NOMO-1 treated with dmso at 0.1 percent for 144 hours (cell line): ENCODE data around the gene RNMT.
"Not testable (repeated sequence)": the region's sequence is repeated elsewhere in the genome, so short reads cannot be mapped to it uniquely, and the experiment has no call there.

Source experiments
- DNase-seq: peaks from one replicate; lab custom pipeline; 2025; ENCODE audit not compliant: unreplicated experiment; lab: John Stamatoyannopoulos, UW

Gene RNMT

GRCh38 chr18:13735681-13736080 is 9.2 kb downstream of the RNMT start:
- DNase-seq: no peak

DNA sequence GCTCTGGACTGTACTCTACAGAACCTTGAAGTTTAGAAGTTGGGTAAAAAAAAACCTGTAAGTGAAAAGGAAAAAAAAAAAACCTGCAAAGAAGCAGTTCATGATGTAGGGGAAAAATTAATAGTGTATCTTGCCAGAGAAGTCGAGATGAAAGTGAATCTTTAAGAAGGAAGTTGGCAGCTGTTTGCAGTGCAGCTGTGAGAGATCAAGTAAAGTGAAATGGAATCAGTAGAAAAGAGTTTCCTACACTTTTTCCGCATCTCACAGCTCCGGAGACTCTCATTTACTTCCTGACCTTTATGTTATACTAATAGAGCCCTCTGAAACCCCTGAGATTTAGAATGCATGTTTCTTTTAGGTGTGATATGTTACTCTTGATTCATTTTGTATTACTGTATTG is 19.2 kb downstream of the RNMT start:
- DNase-seq: no peak

- DNase-seq: no peak
These were observed 20.2 kb downstream of the RNMT start for GRCh38 chr18:13746633-13747032.

GRCh38 chr18:13751599-13751998 is 25.1 kb downstream of the RNMT start:
- DNase-seq: not testable (repeated sequence)

- DNase-seq: no peak
These were observed 29.8 kb downstream of the RNMT start for GRCh38 chr18:13756261-13756660.

GRCh38 chr18:13756671-13757070 is 30.2 kb downstream of the RNMT start:
- no peak for DNase-seq

DNA sequence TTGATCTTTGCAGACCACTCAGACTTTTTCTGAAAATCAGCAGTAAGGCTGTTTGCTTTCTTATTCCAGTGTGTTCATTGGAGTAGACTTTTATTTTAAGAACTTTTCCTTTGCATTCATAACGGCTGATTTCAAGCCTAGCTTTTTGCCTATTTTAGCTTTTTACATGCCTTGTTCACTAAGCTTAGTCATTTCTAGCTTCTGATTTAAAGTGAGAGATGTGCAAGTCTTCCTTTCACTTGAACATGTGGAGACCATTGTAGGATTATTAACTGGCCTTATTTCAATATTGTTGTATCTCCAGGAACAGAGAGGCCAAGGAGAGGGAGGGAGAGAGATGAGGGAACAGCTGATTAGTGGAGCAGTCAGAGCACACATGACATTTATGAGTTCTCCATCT is 32.1 kb downstream of the RNMT start:
- DNase-seq: no peak

DNA sequence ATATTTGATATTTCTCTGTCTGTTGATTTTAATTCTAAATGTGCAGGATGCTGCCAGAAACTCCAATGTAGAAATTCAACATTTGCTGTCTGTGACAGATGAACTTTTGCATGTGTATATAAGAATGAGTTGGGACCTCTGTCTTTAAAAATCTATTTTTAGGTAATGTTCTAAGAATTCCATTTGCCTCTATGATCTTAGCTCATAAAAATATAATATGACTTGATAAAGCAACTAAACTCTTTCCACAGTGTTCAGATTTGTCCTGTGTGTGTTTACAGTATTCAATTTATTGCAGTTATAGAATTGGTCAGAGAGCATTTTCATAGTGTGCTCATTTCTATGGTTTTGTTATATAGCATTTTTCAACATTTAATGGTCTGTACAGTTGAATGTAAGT is 33.6 kb downstream of the RNMT start:
- DNase-seq: no peak

GRCh38 chr18:13762690-13763439 is 36.4 kb downstream of the RNMT start:
- no peak for DNase-seq

- DNase-seq: no peak
These were observed 48.6 kb downstream of the RNMT start for GRCh38 chr18:13775058-13775457.

GRCh38 chr18:13791181-13791580 is 64.7 kb downstream of the RNMT start:
- DNase-seq: no peak

GRCh38 chr18:13793819-13794218 is 67.3 kb downstream of the RNMT start:
- DNase-seq: no peak

DNA sequence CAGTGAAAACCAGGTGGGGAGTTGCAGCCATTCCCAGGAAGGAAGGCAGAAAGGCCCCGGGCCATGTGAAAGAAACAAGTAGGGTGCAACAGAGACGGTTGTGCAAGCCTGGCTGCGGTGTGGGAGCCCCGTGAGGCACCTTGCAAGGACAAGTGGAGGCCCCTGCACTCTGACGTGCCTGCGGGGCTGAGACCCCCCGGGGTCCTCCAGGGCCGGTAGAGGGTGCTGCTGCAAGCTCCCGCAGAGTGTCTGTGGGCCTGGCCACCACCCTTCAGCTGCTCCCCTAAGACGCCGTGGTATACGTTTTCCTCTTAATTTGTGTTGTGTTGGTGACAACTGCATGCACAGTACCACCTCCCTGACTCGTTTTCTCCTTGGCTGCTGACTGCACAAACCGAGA is 70.0 kb downstream of the RNMT start:
- no peak for DNase-seq

GRCh38 chr18:13797157-13797611 is 70.7 kb downstream of the RNMT start:
- DNase-seq: no peak

- DNase-seq: no peak
These were observed 72.9 kb downstream of the RNMT start for GRCh38 chr18:13799396-13799795.

GRCh38 chr18:13800505-13801259 is 74.2 kb downstream of the RNMT start:
- peak; percentile 9 for DNase-seq

DNA sequence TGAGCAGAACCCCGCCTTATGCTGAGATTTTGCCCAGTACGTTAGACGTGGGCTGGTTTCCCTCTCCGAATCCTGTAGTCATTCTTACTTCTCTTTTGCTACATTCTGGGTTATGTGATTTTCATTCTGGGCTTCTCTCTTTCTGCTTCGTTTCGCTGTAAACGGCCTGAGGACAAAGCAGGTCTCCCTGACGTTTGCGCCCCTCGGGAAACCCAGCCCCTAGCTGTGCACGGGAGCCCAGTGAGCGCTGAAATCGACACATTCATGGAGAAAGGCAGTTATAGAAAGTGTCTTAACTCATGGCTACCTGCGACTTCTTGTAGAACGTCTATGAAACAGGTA is 74.8 kb downstream of the RNMT start:
- no peak for DNase-seq

DNA sequence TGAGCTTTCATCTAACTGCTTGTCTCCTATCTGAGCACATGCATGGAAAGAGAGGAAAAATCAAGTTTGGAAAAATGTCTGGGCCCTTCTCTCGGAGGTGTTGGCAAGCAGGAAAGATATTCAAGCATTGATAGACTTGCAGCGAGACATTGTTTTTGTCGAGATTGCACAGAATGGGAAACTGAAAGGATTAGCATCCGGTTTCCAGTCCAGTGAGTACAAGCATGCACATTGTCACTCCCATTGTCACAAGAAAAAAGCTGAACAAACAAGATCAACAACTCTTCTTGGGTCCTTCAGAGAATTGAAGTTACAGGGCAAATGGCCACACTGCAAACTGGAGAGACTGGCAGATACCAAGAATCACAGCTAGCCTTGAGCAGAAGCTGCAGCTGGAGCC is 77.8 kb downstream of the RNMT start:
- DNase-seq: no peak

DNA sequence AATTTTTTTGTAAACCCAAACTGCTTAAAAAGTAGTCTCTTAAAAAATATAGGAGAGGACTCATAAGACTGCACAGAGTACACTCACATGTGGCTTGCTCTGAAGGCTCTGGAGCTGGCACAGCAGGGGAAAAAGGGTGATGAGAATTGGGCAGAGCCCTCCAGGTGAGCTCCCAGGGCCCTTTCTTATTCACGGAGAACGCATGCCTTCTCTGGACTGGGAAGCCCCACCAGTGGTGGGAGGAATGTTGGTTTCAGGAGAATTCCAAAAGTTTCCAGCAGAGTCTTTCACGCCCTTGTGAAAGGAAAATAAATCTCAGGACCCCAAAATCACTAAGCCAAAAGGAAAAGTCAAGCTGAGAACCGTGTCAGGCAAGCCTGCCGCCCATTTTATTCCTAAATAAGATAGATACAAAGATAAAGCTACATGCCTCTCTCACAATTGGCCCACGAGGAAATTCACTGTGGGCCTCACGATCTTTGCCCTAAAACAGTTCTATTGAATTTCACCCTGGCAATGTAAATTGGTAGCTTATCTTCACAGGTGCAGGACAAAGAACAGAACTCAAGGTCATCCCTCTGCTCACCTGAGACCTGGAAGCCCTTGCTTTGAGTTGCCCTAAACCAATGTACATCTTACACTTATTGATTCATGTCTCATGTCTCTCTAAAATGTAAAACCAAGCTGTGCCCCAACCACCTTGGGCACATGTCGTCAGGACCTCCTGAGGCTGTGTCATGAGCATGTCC is 82.0 kb downstream of the RNMT start:
- no peak for DNase-seq

DNA sequence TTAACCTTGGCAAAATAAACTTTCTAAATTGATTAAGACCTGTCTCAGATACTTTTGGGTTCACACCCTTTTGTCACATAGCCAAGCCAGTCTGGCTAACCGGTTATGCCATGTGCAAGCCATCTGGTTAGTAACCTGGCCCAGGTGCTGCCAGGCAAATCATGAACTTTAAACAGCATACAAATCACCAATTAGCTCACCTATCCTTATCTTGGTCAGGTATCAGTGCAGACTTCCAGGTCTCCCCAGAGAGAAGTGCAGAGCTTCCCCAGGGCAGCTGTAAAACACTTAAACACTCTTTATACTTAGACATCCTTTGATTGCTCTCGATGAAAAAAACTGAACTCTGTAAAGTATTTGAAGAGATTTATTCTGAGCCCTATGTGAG is 82.6 kb downstream of the RNMT start:
- no peak for DNase-seq

DNA sequence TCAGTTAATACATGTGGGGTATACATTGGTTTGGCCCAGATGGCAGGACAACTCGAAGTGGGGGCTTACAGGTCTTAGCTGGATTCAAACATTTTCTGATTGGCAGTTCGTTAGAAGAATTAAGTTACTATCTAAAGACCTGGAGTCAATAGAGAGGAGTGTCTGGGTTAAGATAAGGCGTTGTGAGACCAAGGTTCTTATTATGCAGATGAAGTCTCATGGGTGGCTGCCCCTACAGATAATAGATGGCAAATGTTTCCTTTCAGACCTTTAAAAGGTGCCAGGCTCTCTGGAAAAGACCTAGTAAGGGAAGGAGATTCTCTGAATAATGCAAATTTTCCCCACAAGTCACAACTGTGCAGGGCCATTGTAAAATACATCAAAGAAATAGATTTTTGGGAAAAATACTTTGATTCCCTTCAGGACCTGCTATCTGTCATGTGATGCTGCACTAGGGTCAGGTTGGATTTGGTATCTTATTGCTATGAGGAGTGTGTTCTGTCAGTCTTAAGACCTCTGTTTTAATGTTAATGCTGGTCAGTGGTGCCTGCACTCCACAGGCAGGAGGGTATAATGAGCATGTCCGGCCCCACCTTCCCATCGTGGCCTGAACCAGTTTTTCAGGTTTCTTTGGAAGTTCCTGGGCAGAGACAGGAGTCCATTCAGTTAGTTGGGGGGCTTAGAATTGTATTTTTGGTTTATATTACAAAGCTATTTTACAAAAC is 83.2 kb downstream of the RNMT start:
- DNase-seq: no peak
